ENCODE results near the gene POMT1. TPM values are rescaled to one million over a fixed set of nuclear protein-coding genes. Genes with fewer than 3 reads are reported as not detected.

Gene POMT1
- total and polyA plus RNA-seq, 2 of the 8 experiments (the other 6 are each of a cell fraction or from before 2014, with no cell fraction given) = 22.3 to 33.2 TPM

DNA sequence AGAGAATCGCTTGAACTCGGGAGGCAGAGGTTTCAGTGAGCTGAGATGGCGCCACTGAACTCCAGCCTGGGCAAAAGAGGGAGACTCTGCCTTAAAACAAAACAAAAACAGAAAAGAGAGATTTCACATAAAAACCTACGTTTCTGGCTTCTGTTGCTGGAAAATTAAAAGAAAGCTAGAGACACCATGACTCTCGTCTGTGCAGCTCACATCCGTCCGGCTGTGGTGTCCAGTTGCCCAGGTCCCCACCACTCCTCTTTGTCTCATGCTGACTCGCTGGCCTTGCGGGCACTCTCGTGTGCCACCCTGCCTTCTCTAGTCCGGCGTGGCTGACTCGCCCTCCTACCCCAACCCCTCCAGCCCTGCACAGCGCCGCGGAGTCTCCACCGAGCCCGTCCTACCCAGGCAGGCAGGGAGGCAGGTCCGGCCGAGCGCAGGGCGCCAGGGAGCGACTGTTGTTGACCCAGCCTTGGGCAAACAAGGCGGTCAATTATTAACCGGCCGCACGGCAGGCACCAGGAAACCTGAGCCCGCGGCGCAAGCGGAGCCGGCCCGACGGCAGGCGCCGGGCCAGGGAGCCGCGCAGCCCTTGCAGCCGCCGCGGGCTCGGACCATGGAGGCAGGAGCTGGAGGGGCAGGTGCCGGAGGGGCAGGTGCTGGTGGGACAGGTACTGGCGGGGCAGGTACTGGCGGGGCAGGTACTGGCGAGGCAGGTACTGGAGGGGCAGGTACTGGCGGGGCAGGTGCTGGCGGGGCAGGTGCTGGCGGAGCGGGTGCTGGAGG is 42.5 kb downstream of the POMT1 start, which contains the start of gene PRRT1B:
TSS of gene PRRT1B (plus strand) at position 521 of the 783 bp plus-strand sequence. CDS start at position 614, 93 bp downstream.
- Histone ChIP-seq H3K36me3 (ENCODE audit: control insufficient read depth in 2 of 4, insufficient read depth in 4 of 4, low read length in 3 of 4) (no peaks in the 10 kb centered on the region), H3K23ac (ENCODE audit: insufficient read length) (no peak within 1 kb of the TSS), H3K27ac (ENCODE audit: low read depth, low read length) (no peak within 1 kb of the TSS), H3K9me3 (ENCODE audit: insufficient read depth in 2 of 2, low read depth in 1 of 2, low read length in 1 of 2) (peaks cover 16 to 25% of the 10 kb centered on the region in 2 experiments), H3K27me3 (replicated peaks in 1 of 4; ENCODE audit: control insufficient read depth in 3 of 4, extremely low read depth in 1 of 4, insufficient read depth in 3 of 4, low read length in 3 of 4) (peaks cover 17 to 42% (median 33%) of the 10 kb centered on the region in 4 experiments), H2BK15ac (ENCODE audit: low read length) (peak within 1 kb of the TSS; percentile 3; the same call in 1 of the 2 replicates), H3K56ac (replicated peaks; ENCODE audit: insufficient read length, low read depth, low read length) (no peak within 1 kb of the TSS), H2AFZ (ENCODE audit: low read length) (peak within 1 kb of the TSS; percentile 12; the same call in 1 of the 2 replicates), H3K9ac (replicated peaks in 1 of 4; ENCODE audit: extremely low read depth in 1 of 4, low read depth in 3 of 4, low read length in 3 of 4) (peak within 1 kb of the TSS in 1 of 4 experiments; percentile 34; a peak in 2 of 7 replicates), H2BK5ac (ENCODE audit: low read depth, low read length) (no peak within 1 kb of the TSS), H3K18ac (ENCODE audit: extremely low read depth, low read length) (no peak within 1 kb of the TSS; the same call in 1 of the 2 replicates), H3K14ac (ENCODE audit: insufficient read length) (no peak within 1 kb of the TSS), H4K91ac (replicated peaks; ENCODE audit: insufficient read length, low read length) (no peak within 1 kb of the TSS), H4K5ac (ENCODE audit: insufficient read length, low read depth, low read length) (no peak within 1 kb of the TSS), H3K4me3 (ENCODE audit: extremely low read depth in 1 of 4, insufficient read depth in 2 of 4, low read depth in 3 of 4, low read length in 4 of 4) (peak within 1 kb of the TSS; percentile 36 to 68 (median 44)), H4K8ac (ENCODE audit: extremely low read depth, insufficient read depth, low read length) (peak within 1 kb of the TSS; percentile 51; the same call in 1 of the 2 replicates), H2BK120ac (replicated peaks; ENCODE audit: low read depth, low read length) (no peak within 1 kb of the TSS), H2BK20ac (ENCODE audit: low read length) (no peak within 1 kb of the TSS; the same call in 1 of the 2 replicates), H3K23me2 (ENCODE audit: low read depth, low read length) (peaks cover 3% of the 10 kb centered on the region; the same call in 1 of the 2 replicates), H2BK12ac (ENCODE audit: low read depth, low read length) (no peak within 1 kb of the TSS), H3K4ac (replicated peaks; ENCODE audit: insufficient read length, low read depth, low read length) (no peak within 1 kb of the TSS), H4K20me1 (replicated peaks in 1 of 2; ENCODE audit: control insufficient read depth in 1 of 2, insufficient read depth in 2 of 2, low read length in 2 of 2) (no peaks in the 10 kb centered on the region), H3K4me2 (ENCODE audit: insufficient read depth in 1 of 2, low read depth in 2 of 2, low read length in 2 of 2) (peak within 1 kb of the TSS; percentile 77 to 98), H3K79me2 (ENCODE audit: control insufficient read depth in 1 of 2, insufficient read depth in 2 of 2, low read length in 2 of 2) (no peaks in the 10 kb centered on the region), H3K4me1 (replicated peaks in 1 of 4; ENCODE audit: control insufficient read depth in 3 of 4, insufficient read depth in 4 of 4, low read length in 3 of 4) (peaks cover 0 to 4% (median 3%) of the 10 kb centered on the region in 4 experiments; a peak in 3 of 7 replicates), H2AK5ac (ENCODE audit: low read depth, low read length) (no peak within 1 kb of the TSS), H3K79me1 (ENCODE audit: low read depth, low read length) (no peaks in the 10 kb centered on the region)
- POLR2A ChIA-PET (ENCODE audit: partially characterized antibody) = interaction anchor here (0.7 to 1.8 kb wide), 7 partner anchors 9 to 191 kb away, joined by 3 to 6 read pairs (median 4); partner anchors contain the start of gene UCK1
- CTCF ChIA-PET (ENCODE audit: partially characterized antibody) = interaction anchor here (1.4 kb wide), 1 partner anchor 18 kb away, joined by 3 read pairs; no protein-coding TSS in a partner anchor
- no peak for DNase-seq (ENCODE audit: low read depth in 1 of 2, low spot score in 2 of 2)
- WGBS, 2 experiments (ENCODE audit: extremely low coverage in 1 of 2, insufficient coverage in 1 of 2, insufficient read length in 1 of 2, insufficient replicate concordance in 2 of 2, low coverage in 1 of 2, low lambda C conversion rate in 2 of 2, missing lambda C conversion rate in 1 of 2) = 32% methylated on average over 43 of the region's 50 CpGs; no CpG with 5 or more reads in 1 of the 2 experiments
- FAIRE-seq = no peak
- TF ChIP-seq GABPA (IDR thresholded peaks at IDR 0.05; ENCODE audit: borderline replicate concordance, insufficient read depth, low read length) = peak; percentile 66
- peak; percentile 50; the same call in 1 of the 2 replicates for TF ChIP-seq TBP (IDR thresholded peaks at IDR 0.05; ENCODE audit: low read depth, low read length)
- peak; percentile 17 for TF ChIP-seq TAF7 (optimal IDR thresholded peaks at IDR 0.05; ENCODE audit: borderline replicate concordance, low read depth, low read length)
- TF ChIP-seq, protein P1, sequence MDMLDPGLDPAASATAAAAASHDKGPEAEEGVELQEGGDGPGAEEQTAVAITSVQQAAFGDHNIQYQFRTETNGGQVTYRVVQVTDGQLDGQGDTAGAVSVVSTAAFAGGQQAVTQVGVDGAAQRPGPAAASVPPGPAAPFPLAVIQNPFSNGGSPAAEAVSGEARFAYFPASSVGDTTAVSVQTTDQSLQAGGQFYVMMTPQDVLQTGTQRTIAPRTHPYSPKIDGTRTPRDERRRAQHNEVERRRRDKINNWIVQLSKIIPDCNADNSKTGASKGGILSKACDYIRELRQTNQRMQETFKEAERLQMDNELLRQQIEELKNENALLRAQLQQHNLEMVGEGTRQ (IDR thresholded peaks at IDR 0.05; ENCODE audit: low read length) = no peak
- TF ChIP-seq GTF2F1 (IDR thresholded peaks at IDR 0.05; ENCODE audit: borderline replicate concordance, low read depth, low read length) = no peak
- TF ChIP-seq RAD21 (IDR thresholded peaks at IDR 0.05 in 1 of 2, conservative IDR thresholded peaks at IDR 0.05 in 1 of 2; ENCODE audit: low read depth in 2 of 2, low read length in 2 of 2) = 0 out of 4 replicates have a peak, but pooled peaks of 1 of the 2 experiments have one; percentile 3
- TF ChIP-seq SUZ12 (IDR thresholded peaks at IDR 0.05; ENCODE audit: low read length) = peak; percentile 78; the same call in 1 of the 2 replicates
- 0 out of 4 replicates have a peak, but pooled peaks of 1 of the 2 experiments have one; percentile 17 for TF ChIP-seq SIN3A (conservative IDR thresholded peaks at IDR 0.05 in 1 of 2, IDR thresholded peaks at IDR 0.05 in 1 of 2; ENCODE audit: low read depth in 1 of 2, low read length in 2 of 2)
